ENCODE data around the gene BCLAF1. TPM values are rescaled to one million over a fixed set of nuclear protein-coding genes. Genes with fewer than 3 reads are reported as not detected.

BCLAF1 gene
- total RNA-seq (2014; rRNA removed; shearing (Covaris generic)) (133 and 141 TPM in 2 replicates), polyA plus RNA-seq (2016; fragmentation: Nextera tagmentation; extraction: Ambion mirVana) (109 and 151 TPM in 2 replicates)
- long read RNA-seq, full-length matches to known transcripts: 2 of 101 reads
- long read RNA-seq, partial matches to known transcripts: 93 of 101 reads
- long read RNA-seq, other reads (novel, unspliced or antisense): 6 of 101 reads

- peaks cover 36% of the 10 kb centered on the region for H3K4me1 Mint-ChIP-seq
- Histone ChIP-seq H3K79me2 (replicated peaks; ENCODE audit: insufficient read depth) (peaks cover 47% of the 10 kb centered on the region), H3F3A (replicated peaks; ENCODE audit: low read depth) (peaks cover 4% of the 10 kb centered on the region; the same call in 1 of the 2 replicates), H4K20me1 (replicated peaks; ENCODE audit: insufficient read depth) (peaks cover 38% of the 10 kb centered on the region), H3K27me3 (ENCODE audit: insufficient read depth) (no peaks in the 10 kb centered on the region), H3K27ac (ENCODE audit: low read depth) (peak within 1 kb of the TSS; percentile 100), H3K4me3 (peak within 1 kb of the TSS; percentile 82), H3K9me2 (ENCODE audit: insufficient read depth) (no peaks in the 10 kb centered on the region), H3K4me1 (ENCODE audit: insufficient read depth) (peaks cover 26% of the 10 kb centered on the region), H3K36me3 (ENCODE audit: insufficient read depth) (no peaks in the 10 kb centered on the region), H3K4me2 (peak within 1 kb of the TSS; percentile 90), H2AFZ (peak within 1 kb of the TSS; percentile 86; the same call in 1 of the 2 replicates)
- H3K27ac Mint-ChIP-seq: peak within 1 kb of the TSS; percentile 100
- peaks cover 18% of the 10 kb centered on the region for H3K27me3 Mint-ChIP-seq (ENCODE audit: insufficient read depth, low read depth, poor library complexity)
- peak within 1 kb of the TSS; percentile 97 for H3K4me3 Mint-ChIP-seq
- TF ChIP-seq POLR2AphosphoS5 (IDR thresholded peaks at IDR 0.05; ENCODE audit: low read depth): peak; percentile 98
- TF ChIP-seq NANOG (IDR thresholded peaks at IDR 0.05; ENCODE audit: borderline replicate concordance): no peak
- TF ChIP-seq, protein P1, sequence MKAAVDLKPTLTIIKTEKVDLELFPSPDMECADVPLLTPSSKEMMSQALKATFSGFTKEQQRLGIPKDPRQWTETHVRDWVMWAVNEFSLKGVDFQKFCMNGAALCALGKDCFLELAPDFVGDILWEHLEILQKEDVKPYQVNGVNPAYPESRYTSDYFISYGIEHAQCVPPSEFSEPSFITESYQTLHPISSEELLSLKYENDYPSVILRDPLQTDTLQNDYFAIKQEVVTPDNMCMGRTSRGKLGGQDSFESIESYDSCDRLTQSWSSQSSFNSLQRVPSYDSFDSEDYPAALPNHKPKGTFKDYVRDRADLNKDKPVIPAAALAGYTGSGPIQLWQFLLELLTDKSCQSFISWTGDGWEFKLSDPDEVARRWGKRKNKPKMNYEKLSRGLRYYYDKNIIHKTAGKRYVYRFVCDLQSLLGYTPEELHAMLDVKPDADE (IDR thresholded peaks at IDR 0.05): peak; percentile 96
- TF ChIP-seq CREB1 (CRISPR knock-in tag; IDR thresholded peaks at IDR 0.05; ENCODE audit: low read depth): peak; percentile 85
- no peak for TF ChIP-seq ZNF331 (CRISPR knock-in tag; IDR thresholded peaks at IDR 0.05; ENCODE audit: low read depth)
- peaks cover 11% of the 10 kb centered on the region; the same call in 2 of the 3 replicates for H3K36me3 Mint-ChIP-seq (ENCODE audit: low read depth)
- H3K9me3 Mint-ChIP-seq: peaks cover 2% of the 10 kb centered on the region; the same call in 2 of the 3 replicates
- ATAC-seq (peak; percentile 94), DNase-seq (ENCODE audit: low spot score) (peak; percentile 99)
Observed at GRCh38 chr6:136289579-136290409, at the start of gene BCLAF1. Gene BCLAF1, minus strand, starts transcription at chr6:136289846. Its CDS starts 9,980 bp downstream, at chr6:136279866.

DNA sequence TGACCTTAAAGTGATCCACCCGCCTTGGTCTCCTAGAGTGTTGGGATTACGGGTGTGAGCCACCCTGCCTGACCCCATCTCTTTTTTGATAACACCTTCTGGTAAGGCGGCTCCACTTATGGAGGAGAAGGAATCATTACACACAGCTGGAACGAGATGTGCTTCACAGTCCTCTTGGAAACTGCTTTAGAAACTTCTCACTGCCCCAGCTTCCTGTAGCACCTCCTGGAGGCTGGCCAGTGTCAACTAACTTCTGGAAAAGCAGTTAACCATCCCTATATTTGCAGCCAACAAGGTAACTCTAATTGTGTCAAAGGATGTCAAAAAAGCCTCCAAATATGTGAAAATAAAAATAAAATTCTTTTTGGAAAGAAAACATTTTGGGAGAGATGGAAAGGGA lies 48.8 kb upstream of the BCLAF1 start:
- peak; percentile 33 for ATAC-seq

More for the DNA sequence above, 48.8 kb upstream of the BCLAF1 start:
- H3K4me1 Mint-ChIP-seq: peaks cover 24% of the 10 kb centered on the region
- Histone ChIP-seq H3K9me2 (ENCODE audit: insufficient read depth) (no peaks in the 10 kb centered on the region), H4K20me1 (replicated peaks; ENCODE audit: insufficient read depth) (no peaks in the 10 kb centered on the region), H3K36me3 (ENCODE audit: insufficient read depth) (no peaks in the 10 kb centered on the region), H2AFZ (no peak overlapping the region), H3K27me3 (ENCODE audit: insufficient read depth) (no peaks in the 10 kb centered on the region), H3K4me2 (no peak overlapping the region), H3K4me1 (ENCODE audit: insufficient read depth) (peaks cover 13% of the 10 kb centered on the region), H3F3A (replicated peaks; ENCODE audit: low read depth) (0 out of 2 replicates have a peak, but pooled peaks cover 2% of the 10 kb centered on the region), H3K79me2 (replicated peaks; ENCODE audit: insufficient read depth) (no peaks in the 10 kb centered on the region), H3K27ac (ENCODE audit: low read depth) (no peak overlapping the region), H3K4me3 (no peak overlapping the region)
- H3K36me3 Mint-ChIP-seq (ENCODE audit: low read depth): no peaks in the 10 kb centered on the region
- no peaks in the 10 kb centered on the region for H3K9me3 Mint-ChIP-seq
- H3K4me3 Mint-ChIP-seq: no peak overlapping the region
- peak; percentile 46 for DNase-seq (ENCODE audit: low spot score)
- no peak overlapping the region for H3K27ac Mint-ChIP-seq
- H3K27me3 Mint-ChIP-seq (ENCODE audit: insufficient read depth, low read depth, poor library complexity): peaks cover 5% of the 10 kb centered on the region
- no peak for TF ChIP-seq EZH2 (IDR thresholded peaks at IDR 0.05; ENCODE audit: low read depth, unreplicated experiment)
- peak; percentile 48 to 61 for TF ChIP-seq CTCF (conservative IDR thresholded peaks at IDR 0.05; ENCODE audit: low read depth in 2 of 2)

Measured in GM23338 (cell line).